HG02981 (cell line): ENCODE measurements around the gene PLOD1.
"Not testable (repeated sequence)": the region's sequence is repeated elsewhere in the genome, so short reads cannot be mapped to it uniquely, and the experiment has no call there.

Source experiments
- ATAC-seq: cut with Tn5 transposase; IDR thresholded peaks from one replicate; pipeline ENCODE4 v1.9.1; 2021; ENCODE audit warnings: mild to moderate bottlenecking, moderate library complexity; ENCODE audit not compliant: unreplicated experiment

The PLOD1 gene

DNA sequence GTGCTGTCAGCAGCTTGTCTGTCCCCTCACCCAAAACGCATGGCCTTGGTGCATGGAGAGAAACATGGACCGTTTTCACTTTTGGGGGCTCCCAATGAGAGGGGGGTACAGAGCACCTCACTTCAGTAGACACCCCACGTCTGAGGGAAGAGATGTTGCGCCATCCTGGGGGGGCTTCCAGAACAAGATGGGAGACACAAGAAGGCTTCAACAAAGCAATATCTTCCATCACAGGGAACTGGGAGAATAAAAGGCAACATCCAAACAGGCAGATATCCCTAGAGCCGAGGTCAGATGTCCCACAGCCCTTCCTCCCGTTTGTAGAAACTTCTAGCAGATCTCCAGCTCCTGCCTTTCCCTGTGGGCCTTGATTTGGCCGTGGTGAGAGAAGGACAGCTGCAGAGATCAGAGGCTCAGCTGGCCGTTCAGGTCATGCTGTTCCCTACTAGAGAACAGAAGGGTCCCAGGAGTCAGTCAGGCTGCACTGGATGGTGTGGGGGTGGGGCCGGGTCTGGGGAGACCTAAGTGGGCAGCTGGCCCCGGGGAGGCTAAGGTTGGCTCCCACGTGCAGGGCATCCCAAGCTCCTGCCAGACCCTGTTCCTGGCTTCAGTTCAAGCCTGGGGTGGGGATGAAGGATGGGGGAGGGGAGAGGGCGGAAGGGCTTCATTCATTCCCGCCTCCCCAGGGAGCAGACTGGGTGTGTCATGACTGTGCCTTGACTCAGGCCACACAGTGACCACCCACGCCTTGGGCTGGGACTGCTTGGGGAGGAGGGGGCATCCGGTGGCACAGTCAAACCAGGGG is 4.4 kb downstream of the PLOD1 start:
- no peak for ATAC-seq

DNA sequence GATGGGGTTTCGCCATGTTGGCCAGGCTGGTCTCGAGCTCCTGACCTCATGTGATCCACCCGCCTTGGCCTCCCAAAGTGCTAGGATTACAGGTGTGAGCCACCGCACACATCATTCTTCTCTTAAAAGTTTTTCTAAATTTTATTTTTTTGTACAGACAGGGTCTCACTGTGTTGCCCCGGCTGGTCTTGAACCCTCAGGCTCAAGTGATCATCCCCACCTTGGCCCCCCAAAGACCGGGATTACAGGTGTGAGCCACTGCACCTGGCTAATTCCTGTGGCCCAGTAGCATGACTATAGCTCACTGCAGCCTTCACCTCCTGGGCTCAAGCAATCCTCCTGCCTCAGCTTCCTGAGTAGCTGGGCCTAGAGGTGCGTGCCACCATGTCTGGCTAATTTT is 5.3 kb downstream of the PLOD1 start:
- ATAC-seq = not testable (repeated sequence)

DNA sequence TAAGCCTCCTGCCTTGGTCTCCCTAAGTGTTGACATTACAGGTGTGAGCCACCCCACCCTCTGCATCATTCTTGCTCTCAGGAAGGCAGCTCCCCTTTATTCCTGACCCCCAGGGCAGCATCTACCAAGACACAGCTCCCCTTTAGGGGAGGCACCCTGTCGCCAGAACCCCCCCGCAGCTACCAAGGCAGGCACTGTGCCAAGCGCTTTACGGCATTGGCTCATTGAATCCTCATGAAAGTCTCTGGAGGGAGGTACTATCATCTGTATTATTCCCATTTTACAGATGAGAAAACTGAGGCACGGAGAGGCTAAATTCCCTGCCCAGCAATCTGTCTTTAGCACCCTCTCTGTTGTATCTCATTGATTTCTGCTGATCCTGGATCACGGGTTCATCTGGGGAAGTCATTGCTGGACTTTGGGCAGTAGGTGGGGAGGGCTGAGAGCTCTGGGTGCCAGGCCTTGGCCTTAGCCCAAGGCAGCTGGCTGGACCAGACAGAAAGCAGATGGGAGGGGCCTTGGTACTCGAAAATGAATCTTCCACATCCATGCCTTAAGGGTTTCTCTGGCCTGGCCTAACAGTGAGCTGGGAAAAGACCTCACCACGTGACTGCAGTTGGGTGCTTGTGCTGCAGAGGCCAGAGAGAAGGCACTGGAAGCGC is 5.9 kb downstream of the PLOD1 start:
- ATAC-seq = no peak

DNA sequence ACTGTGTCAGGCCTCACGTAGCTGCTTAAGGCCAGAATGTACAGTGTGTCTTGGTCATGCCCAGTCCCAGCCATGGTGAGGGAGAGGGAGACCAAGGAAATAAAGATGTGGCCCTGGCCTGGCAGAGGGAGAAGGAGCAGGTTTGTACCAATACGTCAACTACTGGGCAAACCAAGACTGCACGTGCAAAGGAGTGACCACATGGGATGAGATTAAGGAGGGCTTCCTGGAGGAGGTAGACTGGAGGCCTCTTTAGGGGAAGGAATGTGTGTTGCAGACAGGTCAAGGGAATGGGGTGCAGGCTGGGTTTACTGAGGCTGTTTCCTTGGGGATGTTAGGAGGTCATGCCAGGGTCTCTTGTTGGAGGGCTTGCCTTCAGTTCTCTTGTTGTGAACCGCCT is 7.8 kb downstream of the PLOD1 start:
- ATAC-seq = no peak

DNA sequence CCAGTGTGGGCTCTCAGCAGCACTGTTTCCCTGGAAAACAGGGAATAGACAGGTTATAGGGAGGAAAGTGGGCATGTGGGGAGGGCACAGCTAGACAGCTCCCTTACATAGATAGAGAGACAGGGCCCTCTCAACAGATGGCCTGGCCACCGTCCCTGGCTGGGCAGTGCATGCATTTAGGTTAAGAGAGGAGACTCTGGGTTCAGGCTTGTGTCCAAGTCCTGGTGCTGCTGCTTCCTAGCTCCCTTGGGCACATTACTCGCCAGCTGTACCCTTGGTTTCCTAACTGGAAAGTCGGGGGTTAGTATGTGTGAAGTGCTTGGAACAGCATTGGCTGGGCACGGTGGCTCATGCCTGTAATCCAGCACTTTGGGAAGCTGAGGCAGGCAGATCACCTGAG is 9.1 kb downstream of the PLOD1 start:
- no peak for ATAC-seq

DNA sequence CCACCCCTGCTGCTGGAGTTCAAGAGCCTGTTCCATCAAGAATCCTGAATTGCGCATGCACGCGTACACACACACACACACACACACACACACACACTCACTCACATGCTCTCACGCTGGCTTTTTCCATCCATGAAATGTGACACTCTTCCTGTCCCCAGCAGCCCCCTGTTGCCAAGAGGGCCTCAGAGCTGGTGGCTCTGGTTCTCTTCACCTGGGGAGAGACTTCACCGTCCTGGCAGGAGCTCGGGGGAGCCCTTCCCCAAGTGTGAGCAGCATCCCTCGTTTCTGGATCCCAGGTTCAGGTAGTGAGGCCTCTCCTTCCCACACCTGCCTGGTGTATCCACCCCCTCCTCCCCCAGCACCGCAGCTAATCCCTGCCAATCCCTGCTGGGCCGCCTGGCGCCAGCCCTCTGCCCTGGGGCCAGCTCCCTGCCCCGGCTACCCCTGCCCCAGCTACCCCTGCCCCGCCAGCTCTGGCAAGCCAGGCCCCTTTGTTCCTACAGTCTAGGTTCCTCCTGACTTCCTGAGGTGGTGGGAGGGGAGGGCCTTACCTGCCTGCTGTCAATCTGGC is 9.9 kb downstream of the PLOD1 start:
- ATAC-seq = no peak

DNA sequence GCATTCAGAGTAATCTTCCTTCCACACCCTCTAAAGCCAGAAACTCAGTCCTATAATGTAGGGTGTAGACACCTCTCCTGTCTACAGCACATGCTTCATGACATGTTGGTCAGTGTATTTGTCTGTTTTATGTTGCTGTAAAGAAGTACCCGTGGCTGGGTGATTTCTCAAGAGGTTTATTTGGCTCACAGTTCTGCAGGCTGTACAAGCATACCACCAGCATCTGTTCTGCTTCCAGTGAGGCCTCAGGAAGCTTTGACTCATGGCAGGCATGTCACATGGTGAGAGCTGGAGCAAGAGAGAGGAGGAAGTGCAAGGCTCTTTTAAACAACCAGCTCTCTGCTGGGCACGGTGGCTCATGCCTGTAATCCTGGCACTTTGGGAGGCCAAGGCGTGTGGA is 12.1 kb downstream of the PLOD1 start:
- no peak for ATAC-seq

DNA sequence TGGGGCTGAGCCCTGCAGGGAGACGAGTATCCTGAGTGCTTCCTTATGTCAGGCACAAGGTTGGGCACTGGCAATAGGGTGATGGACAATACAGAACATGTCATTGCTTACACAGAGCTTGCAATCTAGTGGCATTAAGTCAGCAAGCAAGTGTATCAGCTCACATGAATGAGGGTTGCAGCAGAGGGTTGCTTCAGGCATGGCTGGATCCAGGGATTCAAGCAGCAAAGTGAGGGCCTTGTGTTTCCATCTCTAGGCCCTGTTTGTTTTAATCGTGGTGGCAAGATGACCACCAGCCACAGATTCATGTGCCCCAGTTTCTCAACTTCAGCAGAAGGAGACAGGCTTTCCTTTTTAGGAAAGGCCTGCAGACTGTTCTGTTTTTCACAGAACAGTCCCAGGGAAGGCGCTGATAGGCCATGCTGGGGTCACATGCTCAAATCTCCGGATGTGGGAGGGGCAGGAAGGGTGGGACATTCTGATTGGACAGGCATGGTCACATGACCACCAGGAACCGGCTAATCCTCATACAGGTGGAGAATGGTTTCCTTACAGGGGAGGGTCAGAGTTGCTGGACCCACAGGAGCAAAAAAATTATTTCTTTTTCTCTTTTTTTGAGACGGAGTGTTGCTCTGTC is 14.4 kb downstream of the PLOD1 start:
- no peak for ATAC-seq

DNA sequence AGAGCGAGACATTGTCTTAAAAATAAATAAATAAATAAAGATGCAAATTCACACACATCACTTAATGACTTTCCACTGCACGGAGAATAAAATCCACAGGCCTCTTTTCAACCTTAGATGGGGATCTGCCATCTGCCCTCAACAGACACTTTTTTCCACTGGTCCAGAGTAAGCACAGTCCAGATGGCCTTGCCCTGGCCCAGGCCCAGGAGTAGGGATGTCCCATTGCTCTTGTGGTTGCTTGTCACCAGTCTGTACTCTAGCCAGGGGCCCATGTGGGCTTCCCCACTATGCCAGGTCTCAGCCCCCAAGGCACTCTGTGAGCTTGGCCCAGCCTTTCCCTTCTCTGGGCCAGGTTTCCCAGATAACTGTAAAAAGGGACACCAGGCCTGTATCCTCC is 17.4 kb downstream of the PLOD1 start:
- ATAC-seq = no peak

DNA sequence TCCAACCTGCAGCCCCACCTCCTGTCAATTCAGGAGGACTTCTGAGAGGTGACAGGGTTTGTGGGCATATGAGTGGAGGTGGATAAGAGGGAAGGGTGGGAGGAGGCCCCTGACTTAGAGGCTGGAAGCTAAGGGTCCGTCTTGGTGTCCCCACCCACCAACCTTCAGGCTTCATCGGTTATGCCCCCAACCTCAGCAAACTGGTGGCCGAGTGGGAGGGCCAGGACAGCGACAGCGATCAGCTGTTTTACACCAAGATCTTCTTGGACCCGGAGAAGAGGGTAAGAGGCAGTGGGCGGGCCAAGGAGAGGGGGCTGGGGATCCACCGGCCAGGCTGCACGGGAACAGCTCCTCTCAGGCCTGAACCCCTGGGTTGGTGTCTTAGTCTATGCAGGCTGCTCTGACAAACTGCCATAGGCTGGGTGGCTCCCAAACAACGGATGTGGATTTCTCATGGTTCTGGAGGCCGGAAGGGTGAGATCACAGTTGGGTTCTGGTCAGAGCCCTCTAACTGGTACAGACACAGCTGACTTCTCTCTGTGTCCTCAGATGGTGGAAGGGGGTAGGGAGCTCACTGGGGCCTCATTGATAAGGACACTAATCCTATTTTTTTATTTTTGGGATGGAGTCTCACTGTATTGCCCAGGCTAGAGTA is 18.1 kb downstream of the PLOD1 start:
- no peak for ATAC-seq

DNA sequence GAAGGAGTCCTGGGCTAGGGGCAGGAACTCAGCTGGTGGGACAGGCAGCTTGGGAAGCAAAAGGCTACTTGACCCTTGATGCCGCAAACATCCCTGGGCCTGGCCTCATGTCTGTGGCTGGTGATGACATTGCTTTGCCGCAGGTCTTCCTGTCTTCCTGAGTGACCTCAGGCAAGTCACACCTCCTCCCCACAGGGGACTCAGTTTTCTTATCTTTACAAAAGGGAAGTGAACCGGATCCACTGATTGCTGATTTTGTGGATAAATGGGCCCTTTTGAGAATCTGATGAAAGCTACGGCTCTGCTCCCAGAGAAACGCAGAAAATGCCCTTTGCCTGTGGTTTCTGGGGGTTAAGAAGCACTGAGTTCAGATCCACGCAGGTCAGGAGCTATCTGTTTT is 20.7 kb downstream of the PLOD1 start:
- no peak for ATAC-seq

DNA sequence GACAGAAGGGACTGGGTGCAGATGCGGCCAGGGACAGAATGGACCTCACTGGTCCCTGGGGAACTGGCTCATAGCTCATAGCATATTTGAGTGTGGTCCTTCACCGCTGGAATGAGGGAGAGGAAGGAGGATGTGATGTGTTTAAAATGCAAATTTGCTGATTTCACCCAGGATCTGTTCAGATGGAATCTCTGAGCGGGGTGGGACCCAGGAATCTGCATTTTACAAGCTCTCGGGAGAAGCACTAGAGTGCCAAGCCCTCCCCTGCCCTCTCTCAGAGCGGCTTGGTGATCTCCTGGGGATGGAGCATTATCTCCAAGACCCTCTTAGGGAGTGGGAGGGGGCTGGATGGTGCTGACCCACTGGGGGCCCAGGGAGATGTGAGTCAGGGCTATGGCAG is 22.9 kb downstream of the PLOD1 start:
- no peak for ATAC-seq

DNA sequence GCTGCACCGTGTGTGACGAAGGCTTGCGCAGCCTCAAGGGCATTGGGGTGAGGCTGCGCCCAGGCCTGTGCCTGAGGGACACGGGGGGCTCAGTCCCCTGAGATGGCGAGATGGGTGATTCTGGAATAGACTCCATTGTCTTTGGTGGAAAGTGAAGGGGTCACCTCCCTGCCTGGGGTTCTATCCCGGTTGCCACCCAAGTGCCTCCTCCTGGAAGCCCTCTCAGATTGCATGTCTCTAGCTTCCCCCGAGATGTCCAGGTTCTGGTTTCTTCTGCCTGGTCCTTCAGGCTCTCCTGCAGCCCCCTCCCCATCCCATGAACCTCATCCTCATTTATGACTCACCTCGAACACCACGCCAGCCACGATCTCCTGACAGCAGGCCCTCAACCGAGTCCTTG is 23.4 kb downstream of the PLOD1 start:
- no peak for ATAC-seq

DNA sequence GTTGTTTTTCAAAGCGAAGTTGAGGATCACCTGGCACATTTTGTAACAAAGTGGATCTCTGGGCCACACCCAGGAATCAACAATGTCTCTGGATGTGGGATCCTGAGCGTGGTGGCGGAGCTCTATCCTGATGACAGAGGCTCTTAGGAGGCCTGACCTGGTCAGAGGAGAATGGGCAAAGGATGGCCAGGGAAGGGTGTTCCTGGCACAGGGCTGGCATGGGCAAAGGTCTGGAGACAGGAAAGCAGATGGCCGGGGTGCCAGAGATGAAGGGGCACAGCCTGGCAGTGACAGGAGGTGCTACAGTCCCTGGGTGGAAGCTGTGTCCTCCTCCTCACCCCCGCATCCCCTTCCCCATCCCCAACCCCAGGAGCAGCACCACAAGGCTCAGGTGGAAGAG is 25.8 kb downstream of the PLOD1 start:
- no peak for ATAC-seq

DNA sequence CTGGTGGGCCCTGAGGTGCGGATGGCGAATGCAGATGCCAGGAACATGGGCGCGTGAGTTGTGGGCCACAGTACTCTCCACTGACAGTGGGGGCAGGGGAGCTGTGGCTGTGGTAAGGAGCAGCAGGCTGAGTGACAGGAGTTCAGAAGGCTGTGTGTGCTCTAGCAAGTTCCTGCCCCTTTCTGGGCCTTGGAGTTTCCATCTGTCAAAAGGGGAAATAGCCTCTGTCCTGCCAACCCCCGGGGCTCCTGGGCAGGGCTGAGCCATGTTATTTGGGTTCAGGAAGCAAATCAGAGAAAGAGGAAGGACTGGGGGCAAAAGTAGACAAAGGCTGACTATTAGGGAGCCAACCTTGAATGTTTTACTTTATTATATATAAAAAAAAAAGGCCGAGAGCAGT is 26.2 kb downstream of the PLOD1 start:
- no peak for ATAC-seq

DNA sequence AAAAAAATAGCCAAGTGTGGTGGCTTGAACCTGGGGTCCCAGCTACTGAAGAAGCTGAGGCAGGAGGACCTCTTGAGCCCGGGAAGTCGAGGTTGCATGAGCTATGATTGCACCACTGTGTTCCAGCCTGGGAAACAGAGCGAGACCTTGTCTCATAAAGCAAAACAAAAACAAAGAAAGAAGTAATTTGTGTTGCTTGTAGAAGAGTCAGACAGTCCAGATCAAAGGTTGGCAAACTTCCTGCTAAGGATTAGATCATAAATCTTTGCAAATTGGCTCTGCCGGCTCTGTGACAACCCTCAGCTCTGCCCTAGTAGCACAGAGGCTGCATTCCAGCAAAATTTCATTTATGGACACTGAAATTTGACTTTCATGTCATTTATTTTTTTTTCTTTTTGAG is 26.7 kb downstream of the PLOD1 start:
- ATAC-seq = no peak

DNA sequence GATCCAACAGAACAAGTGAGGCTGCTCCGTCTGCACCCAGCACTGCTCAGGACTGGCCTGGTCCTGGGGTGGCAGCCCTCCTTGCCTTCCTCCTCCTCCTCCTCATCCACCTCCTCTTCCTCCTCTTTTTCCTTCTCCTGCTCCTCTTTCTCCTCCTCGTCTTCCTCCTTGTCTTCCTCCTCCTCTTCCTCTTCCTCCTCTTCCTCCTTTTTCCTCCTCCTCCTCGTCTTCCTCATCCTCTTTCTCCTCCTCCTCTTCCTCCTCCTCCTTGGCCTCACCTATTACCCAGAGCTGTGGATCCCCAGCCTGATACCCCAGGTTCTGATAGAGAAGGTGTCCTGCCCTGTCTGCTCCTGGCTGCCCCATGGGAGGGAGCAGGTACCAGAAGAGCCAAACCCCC is 29.1 kb downstream of the PLOD1 start:
- ATAC-seq = no peak

DNA sequence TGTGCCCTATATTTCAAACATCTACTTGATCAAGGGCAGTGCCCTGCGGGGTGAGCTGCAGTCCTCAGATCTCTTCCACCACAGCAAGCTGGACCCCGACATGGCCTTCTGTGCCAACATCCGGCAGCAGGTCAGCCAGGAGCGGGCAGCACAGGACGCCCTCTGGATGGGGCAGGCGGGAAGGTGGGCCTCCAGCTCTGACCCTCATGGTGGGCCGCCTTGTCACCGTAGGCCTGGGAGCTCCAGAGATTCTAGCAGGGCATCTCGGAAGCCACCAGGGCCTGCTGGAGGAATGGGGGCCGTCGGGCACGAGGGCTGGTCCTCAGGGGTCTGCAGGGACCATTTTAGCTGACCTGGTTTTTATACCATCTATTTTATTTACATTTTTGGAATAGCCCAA is 30.1 kb downstream of the PLOD1 start:
- ATAC-seq = no peak

DNA sequence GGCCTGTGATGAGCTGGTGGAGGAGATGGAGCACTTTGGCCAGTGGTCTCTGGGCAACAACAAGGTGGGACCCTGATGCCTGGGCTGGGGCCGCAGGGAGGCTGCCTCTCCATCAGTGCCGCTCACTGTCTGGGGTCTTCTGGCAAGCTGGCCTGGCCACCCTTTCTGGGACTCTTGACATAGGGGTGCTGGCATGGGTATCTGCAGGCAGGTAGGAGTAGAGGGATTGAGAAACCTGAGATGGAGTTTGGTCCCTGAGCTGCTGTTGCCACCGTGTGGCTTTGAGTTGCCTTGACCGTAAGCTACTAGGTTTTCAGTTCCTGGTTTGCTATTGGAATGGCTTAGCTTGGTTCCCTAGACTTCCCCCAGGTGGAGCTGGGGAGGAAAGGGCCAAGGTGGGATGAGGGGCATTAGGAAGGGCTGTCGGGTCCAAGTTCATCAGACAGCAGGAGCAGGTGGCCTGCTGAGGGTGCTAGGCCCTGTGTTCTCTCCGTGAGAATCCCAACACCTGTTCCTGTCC is 32.6 kb downstream of the PLOD1 start:
- no peak for ATAC-seq

DNA sequence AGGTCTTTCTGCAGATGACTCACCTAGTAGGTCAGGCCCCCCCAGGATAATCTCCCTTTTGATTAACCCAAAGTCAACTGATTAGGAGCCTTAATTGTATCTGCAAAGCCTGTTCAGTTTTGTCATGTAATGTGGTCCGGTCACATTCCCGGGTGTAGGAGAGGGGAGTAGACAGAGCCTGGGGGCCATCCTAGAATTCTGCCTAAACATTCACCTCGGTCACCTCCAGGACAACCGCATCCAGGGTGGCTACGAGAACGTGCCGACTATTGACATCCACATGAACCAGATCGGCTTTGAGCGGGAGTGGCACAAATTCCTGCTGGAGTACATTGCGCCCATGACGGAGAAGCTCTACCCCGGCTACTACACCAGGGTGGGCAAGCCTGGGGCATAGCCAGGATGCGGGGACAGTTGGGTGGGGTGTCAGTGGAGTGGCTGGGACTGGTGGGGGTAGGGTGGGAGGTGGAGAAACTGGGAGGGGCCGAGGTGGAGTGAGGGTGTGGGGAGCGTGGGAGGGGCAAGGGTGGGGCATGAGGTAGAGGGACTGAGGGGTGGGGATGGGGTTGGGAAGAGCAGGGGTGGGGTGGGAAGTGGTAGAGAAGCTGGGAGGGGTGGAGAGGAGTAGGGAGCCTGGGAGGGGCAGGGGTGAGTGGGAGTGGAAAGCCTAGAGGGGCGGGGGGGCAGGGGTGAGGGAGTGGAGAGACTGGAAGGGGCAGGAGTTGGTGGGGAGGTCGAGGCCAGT is 36.1 kb downstream of the PLOD1 start:
- no peak for ATAC-seq
